Tibial nerve (tissue), 4 donors: ENCODE measurements around the gene HS6ST3. TPM values are rescaled to one million over a fixed set of nuclear protein-coding genes. Genes with fewer than 3 reads are reported as not detected.

Experiments used
- DNase-seq, 2 donors: peaks; one replicate each; pipeline ENCODE4 v3.0.0-alpha.2; 2019; ENCODE audit warnings: low spot score in 2 of 2
- H3K27ac ChIP-seq, 4 donors: fragments of 200-600 bp; sonication (generic) in 3 of 4; one replicate each; pipeline ENCODE4 v1.5.1; 2017 to 2019; ENCODE audit warnings: mild to moderate bottlenecking in 1 of 4
- H3K27me3 ChIP-seq, 2 donors: fragments of 200-600 bp; sonication (generic) in 1 of 2; one replicate each; pipeline versions ENCODE4 v1.5.1 to v1.6.0; 2017 to 2019
- H3K36me3 ChIP-seq, 3 donors: fragments of 200-600 bp; sonication (generic); one replicate each; pipeline ENCODE4 v1.5.1; 2018 to 2019
- H3K4me1 ChIP-seq, 4 donors: fragments of 200-600 bp; sonication (generic) in 3 of 4; one replicate each; pipeline ENCODE4 v1.5.1; 2017 to 2019
- H3K4me3 ChIP-seq, 4 donors: fragments of 200-600 bp; sonication (generic) in 3 of 4; one replicate each; pipeline ENCODE4 v1.5.1; 2017 to 2019; ENCODE audit warnings: mild to moderate bottlenecking in 1 of 4, moderate library complexity in 1 of 4
- H3K9me3 ChIP-seq, 4 donors: fragments of 200-600 bp; sonication (generic) in 3 of 4; one replicate each; pipeline ENCODE4 v1.5.1; 2017 to 2019
- EP300 ChIP-seq, 2 donors: sonication (generic); formaldehyde crosslinking; IDR thresholded peaks; one replicate each; pipeline ENCODE4 v1.6.1; 2017; ENCODE audit warnings: antibody characterized with exemption in 2 of 2, mild to moderate bottlenecking in 1 of 2
- POLR2A ChIP-seq, 2 donors: fragments of 450-650 bp; IDR thresholded peaks; one replicate each; pipeline ENCODE4 v1.6.1; 2017; ENCODE audit warnings: antibody characterized with exemption in 2 of 2, mild to moderate bottlenecking in 2 of 2, moderate library complexity in 2 of 2
- WGBS, 2 donors: methylation state at CpG; one replicate each; pipeline ENCODE4 v1.1.5; 2018; 5-methylcytosine and 5-hydroxymethylcytosine counted together
- total RNA-seq, 4 donors: library from RNA; depleted of rRNA; stranded (reverse); fragments of >200 nt; gene quantifications; one replicate each; pipeline ENCODE4 v1.1.0, GENCODE V29; 2016
- TF ChIP-seq, protein P1 (sequence below), 5 experiments: fragments of 200-600 bp in 3 of 5; fragments of 450-650 bp in 2 of 5; sonication (generic) in 3 of 5; IDR thresholded peaks; one replicate each; pipeline ENCODE4 v1.5.1; 2016 to 2019; ENCODE audit warnings: antibody characterized with exemption in 5 of 5, mild to moderate bottlenecking in 3 of 5, moderate library complexity in 2 of 5

The HS6ST3 gene
- total RNA-seq, 4 donors from 2014 or later = 0.21 to 1.1 (median 0.79) TPM

DNA sequence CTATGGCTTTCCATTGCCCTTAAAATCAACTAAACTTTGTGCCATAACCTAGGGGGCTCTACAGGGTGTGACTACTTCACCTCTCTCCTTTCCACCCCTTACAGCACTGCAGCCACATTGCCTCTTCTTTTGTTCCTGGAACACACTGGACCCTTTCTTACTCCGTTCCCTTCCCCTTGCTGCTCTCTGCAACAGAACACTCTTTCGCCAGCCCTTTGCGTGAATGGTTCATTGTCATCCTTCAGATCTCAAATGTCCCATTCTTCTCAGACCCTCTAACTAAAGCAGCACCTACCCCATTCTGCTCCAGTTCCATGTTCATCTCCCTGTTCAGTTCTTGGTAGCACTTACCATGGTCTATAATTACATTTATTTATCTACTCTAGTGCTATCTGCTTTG, 696.1 kb downstream of the HS6ST3 start:
- Histone ChIP-seq H3K4me3 (no peak overlapping the region), H3K27ac (no peak overlapping the region), H3K36me3 (no peaks in the 10 kb centered on the region), H3K9me3 (no peaks in the 10 kb centered on the region), H3K27me3 (no peaks in the 10 kb centered on the region), H3K4me1 (peaks cover 0 to 22% (median 2%) of the 10 kb centered on the region in 4 donors)
- no peak for DNase-seq
- WGBS, 2 donors = 54 to 62% methylated on average over 3 of the region's 3 CpGs
- TF ChIP-seq POLR2A (IDR thresholded peaks at IDR 0.05) = no peak
- TF ChIP-seq, protein P1, sequence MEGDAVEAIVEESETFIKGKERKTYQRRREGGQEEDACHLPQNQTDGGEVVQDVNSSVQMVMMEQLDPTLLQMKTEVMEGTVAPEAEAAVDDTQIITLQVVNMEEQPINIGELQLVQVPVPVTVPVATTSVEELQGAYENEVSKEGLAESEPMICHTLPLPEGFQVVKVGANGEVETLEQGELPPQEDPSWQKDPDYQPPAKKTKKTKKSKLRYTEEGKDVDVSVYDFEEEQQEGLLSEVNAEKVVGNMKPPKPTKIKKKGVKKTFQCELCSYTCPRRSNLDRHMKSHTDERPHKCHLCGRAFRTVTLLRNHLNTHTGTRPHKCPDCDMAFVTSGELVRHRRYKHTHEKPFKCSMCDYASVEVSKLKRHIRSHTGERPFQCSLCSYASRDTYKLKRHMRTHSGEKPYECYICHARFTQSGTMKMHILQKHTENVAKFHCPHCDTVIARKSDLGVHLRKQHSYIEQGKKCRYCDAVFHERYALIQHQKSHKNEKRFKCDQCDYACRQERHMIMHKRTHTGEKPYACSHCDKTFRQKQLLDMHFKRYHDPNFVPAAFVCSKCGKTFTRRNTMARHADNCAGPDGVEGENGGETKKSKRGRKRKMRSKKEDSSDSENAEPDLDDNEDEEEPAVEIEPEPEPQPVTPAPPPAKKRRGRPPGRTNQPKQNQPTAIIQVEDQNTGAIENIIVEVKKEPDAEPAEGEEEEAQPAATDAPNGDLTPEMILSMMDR (IDR thresholded peaks at IDR 0.05) = no peak
- no peak for TF ChIP-seq EP300 (IDR thresholded peaks at IDR 0.05)

DNA sequence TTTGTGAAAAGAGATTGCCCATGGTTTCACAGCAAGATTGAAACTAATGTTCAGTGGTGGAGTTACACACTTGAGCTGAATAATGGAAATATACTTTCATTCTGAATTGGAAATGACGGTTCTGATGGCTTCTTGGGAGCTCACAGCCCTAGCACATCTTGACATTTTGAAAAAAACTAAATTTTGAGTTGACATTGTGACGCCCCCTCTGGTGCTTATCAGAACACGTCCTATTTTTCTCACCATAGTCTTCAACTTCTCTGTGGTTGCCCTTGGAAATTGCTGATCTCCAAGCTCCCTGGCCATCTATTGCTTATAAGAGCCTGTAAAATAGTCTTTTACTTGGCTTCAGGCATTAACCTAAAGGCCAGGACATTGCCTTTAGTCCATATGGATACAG, 702.3 kb downstream of the HS6ST3 start:
- H3K27me3 ChIP-seq = no peaks in the 10 kb centered on the region
- 76 to 82% methylated on average over 3 of the region's 3 CpGs for WGBS, 2 donors
- no peaks in the 10 kb centered on the region for H3K9me3 ChIP-seq
- H3K36me3 ChIP-seq = no peaks in the 10 kb centered on the region
- DNase-seq = no peak
- H3K4me3 ChIP-seq = no peak overlapping the region
- TF ChIP-seq EP300 (IDR thresholded peaks at IDR 0.05) = no peak
- TF ChIP-seq, protein P1 (IDR thresholded peaks at IDR 0.05) = no peak
- TF ChIP-seq POLR2A (IDR thresholded peaks at IDR 0.05) = no peak
- H3K4me1 ChIP-seq = no peaks in the 10 kb centered on the region
- H3K27ac ChIP-seq = no peak overlapping the region

DNA sequence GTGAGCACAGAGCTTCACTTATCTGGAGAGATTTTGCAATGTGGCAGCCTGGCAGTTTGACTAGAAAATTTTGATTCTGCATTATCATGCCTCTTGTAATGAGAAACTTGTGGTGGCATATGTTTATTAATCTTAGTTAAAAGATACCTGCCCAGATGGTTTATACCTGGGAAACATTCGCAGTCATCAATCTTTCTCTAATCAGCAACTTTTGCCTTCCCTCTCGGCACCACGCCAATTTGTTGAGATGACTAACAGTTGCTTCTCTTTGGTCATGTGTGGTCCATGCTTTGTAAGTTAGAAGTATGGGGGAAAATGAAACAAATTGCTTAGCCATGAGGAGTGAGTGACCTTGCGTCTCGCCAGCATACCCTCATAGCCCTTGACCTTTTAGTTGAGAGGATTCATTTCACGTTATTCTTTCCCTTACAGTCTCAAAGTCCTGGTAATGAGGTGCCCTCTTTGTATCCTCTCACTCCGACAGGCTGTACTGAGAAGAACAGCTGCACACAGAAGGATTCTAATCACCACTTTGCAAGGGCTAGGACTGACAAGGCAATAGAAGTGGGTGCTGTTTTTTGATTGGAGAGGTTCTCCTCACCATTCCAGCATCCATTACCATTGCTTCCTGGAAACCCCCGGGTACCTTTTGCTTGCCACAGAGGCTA, 703.0 kb downstream of the HS6ST3 start:
- no peak overlapping the region for H3K27ac ChIP-seq
- no peak for DNase-seq
- TF ChIP-seq POLR2A (IDR thresholded peaks at IDR 0.05) (no peak), EP300 (IDR thresholded peaks at IDR 0.05) (no peak)
- TF ChIP-seq, protein P1 (IDR thresholded peaks at IDR 0.05) = no peak
- H3K4me1 ChIP-seq = no peaks in the 10 kb centered on the region
- WGBS, 2 donors = 70 to 72% methylated on average over 8 of the region's 8 CpGs
- H3K27me3 ChIP-seq = no peaks in the 10 kb centered on the region
- H3K4me3 ChIP-seq = no peak overlapping the region
- no peaks in the 10 kb centered on the region for H3K9me3 ChIP-seq
- H3K36me3 ChIP-seq = no peaks in the 10 kb centered on the region

DNA sequence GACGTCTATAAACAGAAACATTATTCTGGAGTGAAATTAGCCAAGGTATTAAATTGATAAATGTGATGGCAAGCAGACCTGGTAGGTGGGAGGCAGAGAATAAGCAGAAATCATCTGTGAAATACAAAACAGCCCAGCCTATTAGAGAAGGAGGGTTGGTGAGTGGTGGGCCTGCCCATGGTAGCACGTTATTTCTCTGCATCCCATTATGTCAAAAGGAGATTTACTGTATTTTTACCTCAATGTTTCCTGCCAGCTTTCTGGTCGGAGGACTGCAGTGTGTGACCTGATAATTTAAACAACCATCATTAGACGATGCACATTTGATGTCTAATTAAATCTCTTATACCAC, 703.5 kb downstream of the HS6ST3 start:
- no peaks in the 10 kb centered on the region for H3K27me3 ChIP-seq
- no peaks in the 10 kb centered on the region for H3K4me1 ChIP-seq
- H3K9me3 ChIP-seq = no peaks in the 10 kb centered on the region
- DNase-seq = no peak
- TF ChIP-seq, protein P1 (IDR thresholded peaks at IDR 0.05) = no peak
- TF ChIP-seq POLR2A (IDR thresholded peaks at IDR 0.05) (no peak), EP300 (IDR thresholded peaks at IDR 0.05) (no peak)
- WGBS, 2 donors = 73 to 77% methylated on average over 4 of the region's 4 CpGs
- H3K4me3 ChIP-seq = no peak overlapping the region
- H3K36me3 ChIP-seq = no peaks in the 10 kb centered on the region
- no peak overlapping the region for H3K27ac ChIP-seq

DNA sequence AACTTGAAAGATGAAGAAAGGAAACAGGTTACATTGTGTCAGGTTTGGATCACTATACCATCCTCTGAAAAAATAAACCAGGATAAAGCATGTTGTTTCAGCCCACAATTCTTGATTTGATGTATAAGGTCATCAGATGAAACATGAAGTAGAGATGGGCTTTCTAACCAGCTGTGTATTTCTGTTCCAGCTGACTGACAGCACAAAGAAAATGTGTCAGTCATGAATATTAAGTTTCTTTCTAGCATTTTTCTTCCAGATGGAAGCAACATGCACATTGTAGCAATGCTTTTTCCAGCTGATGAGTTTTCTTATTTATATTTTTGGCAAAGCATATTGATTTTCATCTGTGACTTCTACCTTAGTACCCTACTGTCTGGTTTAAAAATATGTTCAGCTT, 704.8 kb downstream of the HS6ST3 start:
- no peaks in the 10 kb centered on the region for H3K36me3 ChIP-seq
- no peak for DNase-seq
- H3K27ac ChIP-seq = no peak overlapping the region
- H3K4me1 ChIP-seq = no peaks in the 10 kb centered on the region
- no peak overlapping the region for H3K4me3 ChIP-seq
- TF ChIP-seq POLR2A (IDR thresholded peaks at IDR 0.05) (no peak), EP300 (IDR thresholded peaks at IDR 0.05) (no peak)
- TF ChIP-seq, protein P1 (IDR thresholded peaks at IDR 0.05) = no peak
- H3K9me3 ChIP-seq = no peaks in the 10 kb centered on the region
- no peaks in the 10 kb centered on the region for H3K27me3 ChIP-seq
